Neuronal stem cell (in vitro differentiated cells): Measurements from ENCODE around the gene SCAF4.
A peak's percentile ranks its signal among the peaks of the same experiment; 100 is the strongest.
"Not testable (repeated sequence)": the region's sequence is repeated elsewhere in the genome, so short reads cannot be mapped to it uniquely, and the experiment has no call there.

Experiments used
- DNase-seq: peaks from one replicate; pipeline ENCODE4 v3.0.0-alpha.2; 2013; ENCODE audit warnings: low spot score
- H2AFZ ChIP-seq: one replicate; pipeline ENCODE4 v1.6.1; 2013; ENCODE audit warnings: mild to moderate bottlenecking, low read length, inconsistent platforms
- H2AK5ac ChIP-seq: 2 replicates; pipeline ENCODE4 v1.6.1; 2013; ENCODE audit warnings: low read depth, mild to moderate bottlenecking, inconsistent platforms, low read length, moderate library complexity, mixed read lengths
- H2BK120ac ChIP-seq: 2 replicates; pipeline ENCODE4 v1.6.1; 2013; ENCODE audit warnings: low read depth, mild to moderate bottlenecking, inconsistent platforms, low read length, moderate library complexity, mixed read lengths
- H2BK12ac ChIP-seq: one replicate; pipeline ENCODE4 v1.6.1; 2013; ENCODE audit warnings: low read length, inconsistent platforms
- H2BK15ac ChIP-seq: 2 replicates; pipeline ENCODE4 v1.6.1; 2013; ENCODE audit warnings: mild to moderate bottlenecking, low read length, inconsistent platforms, mixed read lengths
- H2BK5ac ChIP-seq: one replicate; pipeline ENCODE4 v1.6.1; 2013; ENCODE audit warnings: inconsistent platforms, mild to moderate bottlenecking, low read length, moderate library complexity
- H3K14ac ChIP-seq: one replicate; pipeline ENCODE4 v1.6.1; 2013; ENCODE audit warnings: low read length, inconsistent platforms
- H3K18ac ChIP-seq: 2 replicates; pipeline ENCODE4 v1.6.1; 2013; ENCODE audit warnings: low read length, inconsistent platforms
- H3K23ac ChIP-seq: 2 replicates; pipeline ENCODE4 v1.6.1; 2013; ENCODE audit warnings: low read depth, mild to moderate bottlenecking, mixed read lengths, low read length, inconsistent platforms; ENCODE audit not compliant: poor library complexity
- H3K27ac ChIP-seq: replicated peaks from 3 replicates; pipeline ENCODE4 v1.5.1; 2013; ENCODE audit warnings: low read length, inconsistent platforms
- H3K27me3 ChIP-seq, 3 experiments: 2 replicates each; pipeline ENCODE4 v1.6.1; 2013; ENCODE audit warnings: low read length in 3 of 3, mild to moderate bottlenecking in 2 of 3, inconsistent platforms in 1 of 3, low read depth in 1 of 3, mixed read lengths in 1 of 3, moderate library complexity in 1 of 3; ENCODE audit not compliant: control insufficient read depth in 3 of 3, insufficient read depth in 3 of 3
- H3K36me3 ChIP-seq, 2 donors: replicated peaks in 1 of 2; 2 replicates each; pipeline ENCODE4 v1.6.1; 2013; ENCODE audit warnings: low read length in 2 of 2; ENCODE audit not compliant: control insufficient read depth in 2 of 2, insufficient read depth in 2 of 2
- H3K4ac ChIP-seq: 2 replicates; pipeline ENCODE4 v1.6.1; 2013; ENCODE audit warnings: inconsistent platforms, mild to moderate bottlenecking, low read length, moderate library complexity
- H3K4me1 ChIP-seq, 2 donors: 1 replicate in 1 of 2; 2 replicates in 1 of 2; pipeline ENCODE4 v1.6.1; 2013; ENCODE audit warnings: low read length in 2 of 2, low read depth in 1 of 2; ENCODE audit not compliant: control insufficient read depth in 2 of 2, insufficient read depth in 1 of 2
- H3K4me2 ChIP-seq: one replicate; pipeline ENCODE4 v1.6.1; 2013; ENCODE audit warnings: mild to moderate bottlenecking, low read length, inconsistent platforms; ENCODE audit not compliant: insufficient read depth, poor library complexity, severe bottlenecking
- H3K4me3 ChIP-seq, 2 donors: 2 replicates each; pipeline ENCODE4 v1.5.1; 2013; ENCODE audit warnings: low read length in 2 of 2, mild to moderate bottlenecking in 2 of 2, inconsistent platforms in 1 of 2, moderate library complexity in 1 of 2
- H3K79me1 ChIP-seq: one replicate; pipeline ENCODE4 v1.6.1; 2013; ENCODE audit warnings: low read depth, mild to moderate bottlenecking, inconsistent platforms, low read length, moderate library complexity
- H3K9ac ChIP-seq: one replicate; pipeline ENCODE4 v1.6.1; 2013; ENCODE audit warnings: mild to moderate bottlenecking, low read depth, low read length, inconsistent platforms; ENCODE audit not compliant: poor library complexity
- H3K9me3 ChIP-seq, 2 donors: replicated peaks in 1 of 2; 2 replicates each; pipeline versions ENCODE3 to v1.6.1; 2013; ENCODE audit warnings: low read length in 2 of 2, mild to moderate bottlenecking in 2 of 2, inconsistent platforms in 1 of 2, low read depth in 1 of 2, mixed read lengths in 1 of 2, moderate library complexity in 1 of 2; ENCODE audit not compliant: control insufficient read depth in 2 of 2, insufficient read depth in 1 of 2
- H4K8ac ChIP-seq: one replicate; pipeline ENCODE4 v1.6.1; 2013; ENCODE audit warnings: low read depth, mild to moderate bottlenecking, inconsistent platforms, low read length, moderate library complexity
- H4K91ac ChIP-seq: one replicate; pipeline ENCODE4 v1.6.1; 2013; ENCODE audit warnings: low read length, low read depth, mild to moderate bottlenecking, inconsistent platforms; ENCODE audit not compliant: poor library complexity
- WGBS, 2 donors: extraction: QIAGEN DNeasy Blood & Tissue Kit; methylation state at CpG; one replicate each; pipeline ENCODE4 v1.1.7; 2013; ENCODE audit warnings: missing lambda C conversion rate in 2 of 2, mixed read lengths in 1 of 2; ENCODE audit not compliant: insufficient read length in 2 of 2, insufficient replicate concordance in 1 of 2; ENCODE audit errors: extremely low coverage in 2 of 2; 5-methylcytosine and 5-hydroxymethylcytosine counted together

Gene SCAF4

DNA sequence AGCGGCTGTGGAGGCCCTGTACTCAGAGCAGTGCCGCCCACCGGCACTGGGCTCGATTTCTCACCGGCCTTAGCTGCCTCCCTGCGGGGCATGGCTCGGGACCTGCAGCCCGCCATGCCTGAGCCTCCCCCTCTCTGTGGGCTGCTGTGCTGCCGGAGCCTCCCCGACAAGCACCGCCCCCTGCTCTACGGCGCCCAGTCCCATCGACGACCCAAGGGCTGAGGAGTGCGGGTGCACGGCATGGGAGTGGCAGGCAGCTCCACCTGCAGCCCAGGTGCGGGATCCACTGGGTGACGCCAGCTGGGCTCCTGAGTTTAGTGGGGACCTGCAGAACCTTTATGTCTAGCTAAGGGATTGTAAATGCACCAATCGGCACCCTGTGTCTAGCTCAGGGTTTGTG lies 77.6 kb downstream of the SCAF4 start:
- peak overlapping the region; percentile 21 for H3K9ac ChIP-seq
- peak overlapping the region; percentile 17 for H4K8ac ChIP-seq
- H3K36me3 ChIP-seq = no peaks in the 10 kb centered on the region
- no peaks in the 10 kb centered on the region for H3K27me3 ChIP-seq
- H2BK12ac ChIP-seq = no peak overlapping the region
- no peaks in the 10 kb centered on the region for H3K4me1 ChIP-seq
- H2AFZ ChIP-seq = no peak overlapping the region
- H4K91ac ChIP-seq = no peak overlapping the region
- no peak for DNase-seq
- peak overlapping the region; percentile 28 for H3K18ac ChIP-seq
- no peak overlapping the region for H3K4ac ChIP-seq
- no peak overlapping the region for H2BK5ac ChIP-seq
- no peak overlapping the region for H2BK15ac ChIP-seq
- no peak overlapping the region for H3K4me2 ChIP-seq
- H2BK120ac ChIP-seq = no peak overlapping the region
- H3K14ac ChIP-seq = no peak overlapping the region
- no CpG with 5 or more reads among the region's 20 CpGs for WGBS, 2 donors
- H2AK5ac ChIP-seq = no peak overlapping the region
- no peak overlapping the region for H3K27ac ChIP-seq
- peak overlapping the region; percentile 89 for H3K23ac ChIP-seq
- H3K79me1 ChIP-seq = no peaks in the 10 kb centered on the region
- H3K4me3 ChIP-seq = no peak overlapping the region
- no peaks in the 10 kb centered on the region for H3K9me3 ChIP-seq

DNA sequence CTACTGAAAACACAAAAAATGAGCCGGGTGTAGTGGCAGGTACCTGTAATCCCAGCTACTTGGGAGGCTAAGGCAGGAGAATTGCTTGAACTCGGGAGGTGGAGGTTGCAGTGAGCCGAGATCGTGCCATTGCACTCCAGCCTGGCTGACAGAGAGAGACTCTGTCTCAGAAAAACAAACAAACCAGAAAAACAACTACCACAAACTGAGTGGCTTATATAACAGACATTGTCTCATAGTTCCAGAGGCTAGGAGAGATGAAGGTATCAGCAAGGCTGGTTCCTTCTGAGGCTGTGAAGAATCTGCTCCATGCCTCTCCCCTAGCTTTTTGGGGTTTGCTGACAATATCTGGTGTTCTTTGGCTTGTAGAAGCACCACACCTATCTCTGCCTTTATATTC lies 80.4 kb downstream of the SCAF4 start:
- not testable (repeated sequence) for H2BK5ac ChIP-seq, H4K8ac ChIP-seq, H2BK12ac ChIP-seq, H3K18ac ChIP-seq, H3K9me3 ChIP-seq, H2AK5ac ChIP-seq, H3K79me1 ChIP-seq, H3K36me3 ChIP-seq, DNase-seq, H3K4me2 ChIP-seq, H3K14ac ChIP-seq, H3K4ac ChIP-seq, H3K4me3 ChIP-seq, H2BK120ac ChIP-seq, H4K91ac ChIP-seq, H3K23ac ChIP-seq, H2BK15ac ChIP-seq, H3K9ac ChIP-seq, H2AFZ ChIP-seq, H3K27ac ChIP-seq, H3K27me3 ChIP-seq, H3K4me1 ChIP-seq
- WGBS, 2 donors = no CpG with 5 or more reads among the region's 4 CpGs

DNA sequence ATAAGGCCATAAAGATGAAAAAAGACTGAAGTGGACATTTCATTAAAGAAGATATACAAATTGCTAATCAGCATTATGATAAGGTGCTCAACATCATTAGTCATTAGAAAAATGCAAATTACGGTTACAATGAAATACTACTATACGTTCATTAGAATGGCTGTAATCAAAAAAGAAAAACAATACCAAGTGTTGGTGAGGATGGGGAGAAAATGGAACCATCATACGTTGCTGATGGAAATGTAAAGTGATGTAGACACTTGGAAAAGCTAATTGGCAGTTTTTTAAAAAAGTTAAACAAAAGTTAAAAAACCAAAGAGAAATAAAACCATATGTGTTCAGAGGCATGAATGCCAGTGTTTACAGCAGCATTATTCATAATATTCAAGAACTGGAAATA lies 81.0 kb downstream of the SCAF4 start:
- DNase-seq = no peak
- WGBS, 2 donors = no CpG with 5 or more reads among the region's 3 CpGs
- H3K23ac ChIP-seq = no peak overlapping the region

DNA sequence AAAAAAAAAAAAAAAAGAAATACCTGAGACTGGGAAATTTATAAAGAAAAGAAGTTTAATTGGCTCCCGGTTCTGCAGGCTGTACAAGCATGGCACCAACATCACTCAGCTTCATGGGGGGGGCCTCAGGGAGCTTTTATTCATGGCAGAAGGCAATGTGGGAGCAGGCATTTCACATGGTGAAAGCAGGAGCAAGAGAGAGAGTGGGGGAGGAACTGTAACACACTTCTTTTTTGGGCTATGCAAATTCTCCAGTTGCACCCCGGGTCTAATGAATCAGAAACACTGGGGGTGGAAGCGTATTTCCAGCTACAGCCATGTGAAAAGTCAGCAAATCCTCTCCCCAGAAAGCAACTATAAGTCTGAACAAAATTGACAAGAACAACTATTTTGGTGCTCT lies 84.3 kb downstream of the SCAF4 start:
- no peak overlapping the region for H3K23ac ChIP-seq
- H2AK5ac ChIP-seq = no peak overlapping the region
- no peak overlapping the region for H3K4me3 ChIP-seq
- no peak overlapping the region for H4K91ac ChIP-seq
- H3K27ac ChIP-seq = no peak overlapping the region
- no peak overlapping the region for H2BK12ac ChIP-seq
- H2BK15ac ChIP-seq = no peak overlapping the region
- H3K9me3 ChIP-seq = peaks cover 0 to 2% of the 10 kb centered on the region in 2 donors
- H2AFZ ChIP-seq = no peak overlapping the region
- H3K9ac ChIP-seq = no peak overlapping the region
- no peaks in the 10 kb centered on the region for H3K36me3 ChIP-seq
- H3K18ac ChIP-seq = no peak overlapping the region
- H3K4me1 ChIP-seq = no peaks in the 10 kb centered on the region
- no peak overlapping the region for H2BK5ac ChIP-seq
- no CpG with 5 or more reads among the region's 3 CpGs for WGBS, 2 donors
- no peak for DNase-seq
- H3K14ac ChIP-seq = no peak overlapping the region
- H3K4me2 ChIP-seq = no peak overlapping the region
- no peak overlapping the region for H2BK120ac ChIP-seq
- H3K79me1 ChIP-seq = no peaks in the 10 kb centered on the region
- no peak overlapping the region for H3K4ac ChIP-seq
- H3K27me3 ChIP-seq = no peaks in the 10 kb centered on the region
- H4K8ac ChIP-seq = no peak overlapping the region

More for the DNA sequence above, 81.0 kb downstream of the SCAF4 start:
- Histone ChIP-seq H4K8ac (no peak overlapping the region), H3K14ac (no peak overlapping the region), H4K91ac (no peak overlapping the region), H2BK12ac (no peak overlapping the region), H2BK15ac (no peak overlapping the region), H3K4ac (no peak overlapping the region), H3K27me3 (no peaks in the 10 kb centered on the region), H3K9ac (no peak overlapping the region), H3K4me2 (no peak overlapping the region), H3K27ac (no peak overlapping the region), H2AK5ac (no peak overlapping the region), H2AFZ (no peak overlapping the region), H3K18ac (no peak overlapping the region), H3K4me3 (no peak overlapping the region), H2BK5ac (no peak overlapping the region), H3K9me3 (peaks cover 0 to 2% of the 10 kb centered on the region in 2 donors), H3K36me3 (no peaks in the 10 kb centered on the region), H2BK120ac (no peak overlapping the region), H3K79me1 (no peaks in the 10 kb centered on the region), H3K4me1 (no peaks in the 10 kb centered on the region)
